ENCODE measurements around the gene TPGS2.
"Not testable (repeated sequence)": the region's sequence is repeated elsewhere in the genome, so short reads cannot be mapped to it uniquely, and the experiment has no call there.

Gene TPGS2

DNA sequence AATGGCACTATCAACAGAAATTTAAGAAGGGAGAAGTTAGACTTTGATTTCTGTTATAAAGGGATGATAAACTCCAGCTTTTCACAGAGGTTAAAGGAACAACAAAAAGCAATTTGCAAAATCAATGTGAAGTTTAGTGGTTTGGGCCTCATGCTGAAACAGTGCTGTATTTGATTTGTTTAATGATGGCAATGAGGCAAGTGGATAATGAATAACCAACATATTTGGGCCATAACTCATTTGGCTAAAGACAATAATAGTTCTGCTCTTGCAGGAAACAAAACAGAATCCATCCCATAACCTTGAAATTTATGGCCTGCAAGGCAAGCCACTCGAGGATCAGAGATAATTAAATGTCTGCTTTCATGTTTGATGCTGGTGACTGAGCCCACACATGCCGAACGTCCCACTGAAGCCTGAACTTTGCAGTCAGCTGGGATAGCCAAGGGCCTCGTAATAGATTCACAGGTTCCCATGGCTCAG lies 56.5 kb downstream of the TPGS2 start:
- DNase-seq, result no peak

DNA sequence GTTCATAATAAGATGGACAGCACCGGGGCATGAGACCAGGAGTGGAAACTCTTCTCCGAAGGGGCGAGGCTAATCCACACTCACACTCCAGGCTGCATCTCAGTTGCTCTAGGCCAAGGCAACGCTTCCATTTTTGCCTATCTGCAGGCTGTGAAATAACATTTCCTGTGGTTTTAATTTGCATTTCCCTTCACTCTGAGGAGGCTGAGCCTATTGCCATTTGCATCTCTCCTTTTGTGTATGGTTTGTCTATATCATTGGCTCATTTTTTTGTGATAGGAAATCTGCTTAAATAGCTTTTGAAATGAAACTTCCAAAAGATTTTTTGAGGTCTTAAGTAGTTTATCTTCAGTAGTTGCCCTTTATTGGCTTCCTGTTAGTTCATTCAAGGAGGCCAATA lies 57.6 kb downstream of the TPGS2 start:
- no peak for DNase-seq

DNA sequence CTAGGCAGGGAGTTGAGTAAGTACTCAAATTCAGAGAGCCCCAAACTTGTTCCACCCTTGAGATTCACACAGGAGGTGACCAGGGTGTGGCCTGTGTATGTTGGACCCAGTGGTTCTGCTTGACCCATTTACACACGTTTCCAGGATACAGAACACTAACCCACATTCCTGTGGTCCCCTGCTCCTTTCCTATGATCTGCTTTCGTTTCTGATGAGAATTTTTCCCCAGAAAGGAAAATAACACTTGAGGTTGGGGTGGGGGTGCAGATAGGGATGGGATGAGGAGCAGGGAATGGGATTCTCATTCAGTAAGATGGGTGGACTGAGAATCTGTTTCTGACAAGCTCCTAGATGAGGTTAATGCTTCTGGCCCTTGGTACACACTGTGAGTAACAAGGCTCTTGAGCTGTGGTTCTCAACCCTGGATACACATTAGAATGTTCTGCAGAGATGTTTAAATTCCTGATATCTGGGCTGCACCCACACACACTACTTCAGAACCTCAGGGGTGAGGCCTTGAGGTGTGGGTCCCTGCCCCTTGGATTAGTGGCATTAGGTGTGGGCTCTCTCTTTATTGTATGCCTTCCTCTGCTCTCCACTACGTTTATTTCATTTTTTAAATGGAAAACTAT lies 58.4 kb downstream of the TPGS2 start:
- DNase-seq, result no peak

DNA sequence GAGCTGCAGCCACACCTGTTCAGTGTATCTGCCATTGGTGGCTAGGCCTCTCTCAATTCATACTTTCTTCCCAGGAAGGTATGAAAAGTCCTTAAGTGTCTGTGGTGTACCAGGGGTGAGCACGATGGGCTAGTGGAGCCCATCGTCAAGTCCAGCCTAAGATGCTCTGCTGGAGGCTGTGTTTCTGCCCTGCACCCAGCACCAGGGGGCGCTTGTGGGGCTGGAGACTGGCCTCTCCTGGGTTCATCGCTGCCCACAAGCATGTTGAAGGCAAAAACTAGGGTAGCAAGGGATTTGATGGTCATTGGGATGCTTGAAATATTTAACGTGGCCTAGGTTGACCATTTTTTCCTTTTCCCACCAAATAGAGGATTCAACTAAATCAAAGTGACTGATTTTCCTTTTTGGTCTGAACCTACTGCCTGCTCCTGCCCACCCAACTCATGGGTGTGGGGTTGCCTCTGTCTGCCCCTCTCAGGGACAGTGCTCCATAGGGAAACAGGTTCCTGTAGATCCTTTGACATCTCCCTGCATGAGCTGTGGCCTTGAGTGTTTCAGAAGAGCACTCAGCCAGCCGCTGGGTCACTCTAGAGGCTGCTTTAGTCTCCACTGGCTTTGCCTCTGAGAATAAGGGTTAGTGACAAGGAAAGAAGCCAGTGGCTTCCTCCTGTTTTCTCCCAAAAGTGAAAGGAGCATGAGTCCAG lies 59.0 kb downstream of the TPGS2 start:
- no peak for DNase-seq

DNA sequence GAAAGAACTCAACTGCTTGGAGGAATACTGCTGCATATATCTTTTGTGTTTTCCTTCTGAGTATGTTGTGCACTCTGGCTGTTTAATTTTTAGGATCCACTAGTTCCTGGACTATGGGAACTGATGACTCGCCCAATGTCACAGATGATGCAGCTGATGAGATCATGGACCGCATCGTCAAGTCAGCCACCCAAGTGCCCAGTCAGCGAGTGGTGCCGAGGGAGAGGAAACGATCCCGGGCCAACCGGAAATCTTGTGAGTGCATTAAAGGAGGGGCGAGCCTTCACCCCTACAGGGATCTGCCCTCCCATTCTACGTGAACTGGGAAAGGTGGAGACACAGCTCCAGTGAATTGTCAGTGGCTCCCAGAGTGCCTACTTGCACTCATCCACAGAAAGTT lies 59.6 kb downstream of the TPGS2 start:
- DNase-seq, result no peak

DNA sequence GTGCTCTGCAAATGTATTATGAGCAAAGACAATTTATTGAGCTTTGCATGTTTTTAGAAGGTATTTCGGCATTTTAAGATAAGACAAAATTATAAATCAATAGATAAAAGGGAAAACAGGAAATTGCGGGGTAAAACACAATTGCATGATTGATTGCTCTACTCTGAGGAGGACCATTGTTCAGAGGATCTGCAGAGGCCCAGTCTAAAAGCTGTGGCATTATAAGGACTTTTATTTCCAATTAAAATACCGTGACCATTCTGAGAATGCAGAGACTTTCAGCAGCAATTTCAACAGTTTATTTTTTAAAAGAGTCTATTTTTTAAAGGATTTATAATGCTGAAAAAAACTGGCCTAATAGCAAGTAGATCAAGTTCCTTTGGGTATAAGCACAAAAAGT lies 62.0 kb downstream of the TPGS2 start:
- no peak for DNase-seq

DNA sequence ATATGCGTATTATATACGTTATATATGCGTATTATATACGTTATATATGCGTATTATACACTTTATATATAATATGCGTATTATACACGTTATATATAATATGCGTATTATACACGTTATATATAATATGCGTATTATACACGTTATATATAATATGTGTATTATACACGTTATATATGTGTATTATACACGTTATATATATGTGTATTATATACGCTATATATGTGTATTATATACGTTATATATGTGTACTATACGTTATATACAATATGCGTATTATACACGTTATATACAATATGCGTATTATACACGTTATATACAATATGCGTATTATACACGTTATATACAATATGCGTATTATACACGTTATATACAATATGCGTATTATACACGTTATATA lies 65.8 kb downstream of the TPGS2 start:
- not testable (repeated sequence) for DNase-seq

DNA sequence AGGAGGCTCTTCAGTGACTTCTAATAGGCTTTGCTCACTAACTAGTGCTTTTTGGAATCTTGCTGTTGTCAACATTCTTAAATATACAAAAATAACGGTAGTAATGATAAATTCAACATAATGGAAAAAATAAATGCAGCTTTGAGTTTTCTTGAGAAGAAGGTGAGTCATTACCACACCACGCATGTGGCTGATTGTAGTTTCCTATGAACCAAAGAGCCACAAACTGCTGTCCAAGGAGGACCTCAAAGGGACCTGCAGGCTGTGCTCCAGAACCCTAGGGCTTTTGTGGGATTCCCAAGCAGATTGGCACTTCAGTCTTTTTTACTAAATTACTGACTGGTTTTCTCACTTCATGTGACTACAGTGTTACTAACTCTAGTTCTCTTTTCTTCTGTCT lies 66.7 kb downstream of the TPGS2 start:
- no peak for DNase-seq

DNA sequence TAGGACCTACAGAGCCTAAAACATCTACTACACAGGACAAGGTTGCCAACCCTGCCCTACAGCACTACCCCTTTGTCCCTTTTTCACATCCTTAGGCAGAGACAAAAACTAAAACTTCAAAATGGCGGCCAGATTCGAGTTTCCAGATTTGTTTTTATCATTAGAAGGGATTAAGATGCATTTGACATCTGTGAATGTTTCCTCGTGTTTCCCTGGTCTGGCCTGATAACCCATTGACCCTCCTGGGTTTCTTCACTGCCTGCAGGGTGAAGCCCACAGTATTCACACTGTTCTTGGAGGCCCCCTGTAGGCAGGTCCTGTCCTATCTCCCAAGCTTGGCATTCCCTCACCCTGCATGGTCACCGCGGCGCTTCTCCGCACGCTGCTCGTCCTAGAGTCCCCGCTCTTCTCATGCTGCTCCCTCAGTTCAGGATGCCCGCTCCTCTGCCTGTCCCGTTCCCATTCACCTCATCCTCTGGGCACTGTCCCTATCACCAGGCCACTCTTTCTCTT lies 67.6 kb downstream of the TPGS2 start:
- no peak for DNase-seq

DNA sequence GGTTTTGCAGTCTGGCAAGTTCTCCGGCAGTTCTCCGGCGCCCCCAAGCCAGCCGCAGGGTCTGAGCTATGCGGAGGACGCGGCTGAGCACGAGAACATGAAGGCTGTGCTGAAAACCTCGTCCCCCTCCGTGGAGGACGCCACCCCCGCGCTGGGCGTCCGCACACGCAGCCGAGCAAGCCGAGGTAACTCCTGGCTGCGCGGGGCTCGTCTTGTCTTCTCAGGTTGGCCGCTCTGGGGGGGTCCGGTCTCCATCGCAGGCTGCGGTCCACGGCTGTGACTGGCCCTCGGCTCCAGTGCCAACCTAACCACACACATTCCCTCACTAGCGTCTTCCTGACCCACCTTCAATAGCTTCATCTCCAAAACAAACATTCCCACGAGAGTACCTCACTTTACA lies 68.2 kb downstream of the TPGS2 start:
- DNase-seq, result no peak

DNA sequence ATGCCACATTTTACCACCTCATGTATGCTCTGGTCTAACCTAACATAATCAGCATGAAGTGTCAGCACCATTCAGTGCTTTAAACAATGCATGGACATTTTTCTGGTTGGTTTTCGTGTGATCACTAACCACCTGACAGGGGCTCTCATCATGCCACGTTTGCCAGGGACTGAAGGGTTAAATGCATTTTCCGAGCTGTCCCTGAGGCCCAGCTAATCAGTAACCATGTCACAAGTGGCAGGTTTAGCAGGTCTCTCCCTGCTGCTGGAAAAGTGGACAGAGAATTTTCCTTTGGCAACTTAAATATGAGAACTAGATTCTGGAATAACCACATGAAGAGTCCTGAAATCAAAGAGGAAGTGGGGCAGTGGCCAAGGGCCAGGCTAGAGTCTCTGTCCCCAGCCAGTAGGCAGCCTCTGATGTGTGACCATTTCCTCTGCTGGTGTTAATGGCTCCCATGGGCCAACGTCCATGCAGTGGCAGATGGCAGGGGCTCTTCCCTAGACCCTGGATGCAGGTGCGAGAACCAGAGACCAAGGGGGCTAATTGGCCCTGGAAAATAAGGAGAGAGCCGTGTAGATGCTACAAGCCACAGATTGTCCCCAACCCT lies 69.5 kb downstream of the TPGS2 start:
- DNase-seq, result no peak

DNA sequence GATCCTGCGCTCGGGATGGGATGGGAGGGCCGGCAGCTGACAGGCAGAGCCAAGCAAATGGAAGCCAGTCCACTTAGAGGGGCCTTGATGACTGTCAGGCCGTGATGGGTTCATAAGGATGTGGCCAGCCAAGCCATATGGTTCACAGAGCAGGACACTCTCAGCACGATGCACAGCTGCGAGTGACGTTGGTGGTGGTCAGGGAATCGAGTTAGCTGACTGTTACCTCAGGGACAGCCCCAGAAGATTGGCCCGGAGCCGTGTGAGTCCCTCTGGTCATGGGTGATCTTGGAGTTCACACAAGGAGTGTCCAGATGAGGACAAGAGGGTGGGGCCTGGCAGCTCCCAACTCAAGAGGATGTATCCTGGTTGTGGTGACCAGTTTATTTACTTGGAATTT lies 70.2 kb downstream of the TPGS2 start:
- DNase-seq, result no peak

DNA sequence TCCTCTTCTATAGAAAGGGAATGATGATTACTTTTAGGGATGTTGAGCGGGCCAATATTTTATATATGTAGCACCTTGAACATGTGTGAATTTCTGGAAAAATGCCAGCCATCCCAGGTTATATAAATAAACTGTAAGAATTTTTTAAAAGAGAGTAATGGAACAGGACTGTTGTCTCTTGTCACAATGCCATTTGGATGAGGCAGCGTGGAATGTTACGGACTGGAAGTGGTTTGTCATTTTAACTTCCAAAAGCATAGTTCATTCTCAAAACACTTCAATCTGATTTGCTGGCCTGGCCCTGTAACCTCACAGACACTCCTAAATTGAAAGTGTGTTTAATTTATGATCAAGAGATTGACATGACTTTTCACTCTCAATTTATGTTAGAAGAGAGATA lies 70.8 kb downstream of the TPGS2 start:
- no peak for DNase-seq

DNA sequence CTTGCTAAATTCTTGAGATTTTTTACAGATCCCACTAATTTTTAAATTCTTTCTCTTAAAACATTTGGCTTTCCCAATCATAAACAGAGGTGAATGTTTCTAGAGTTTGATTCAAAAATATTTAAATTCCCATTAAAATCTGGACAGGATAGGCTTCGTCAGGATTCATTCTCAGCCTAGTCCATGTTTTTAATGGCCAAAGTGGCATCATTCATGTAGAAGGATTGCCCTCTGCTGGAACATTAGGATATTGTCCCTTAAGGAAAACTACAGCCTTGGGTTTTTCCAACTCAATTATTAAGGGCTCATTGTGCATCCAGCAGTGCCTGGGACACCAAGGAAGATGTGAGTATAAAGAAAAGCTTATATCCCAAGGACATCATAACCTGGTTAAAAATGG lies 71.7 kb downstream of the TPGS2 start:
- no peak for DNase-seq

DNA sequence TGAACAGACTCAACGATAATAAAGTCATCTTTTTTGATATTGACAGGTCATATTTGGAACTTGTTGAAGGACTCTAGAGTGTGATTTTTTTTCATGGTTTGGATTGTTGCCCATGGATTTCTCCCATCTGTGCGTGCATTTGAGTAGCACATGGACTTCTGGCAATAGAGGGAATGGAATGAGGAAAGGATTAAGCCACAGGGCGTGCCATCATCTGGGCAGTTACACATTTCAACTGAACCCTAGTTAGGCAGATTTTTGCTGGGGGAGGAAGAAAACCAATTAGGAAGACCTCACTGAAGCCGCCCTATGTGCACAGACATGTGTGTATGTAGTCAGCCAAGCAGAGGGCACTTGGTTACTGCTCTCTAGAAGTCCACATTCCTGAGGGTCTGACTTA lies 72.6 kb downstream of the TPGS2 start:
- no peak for DNase-seq

DNA sequence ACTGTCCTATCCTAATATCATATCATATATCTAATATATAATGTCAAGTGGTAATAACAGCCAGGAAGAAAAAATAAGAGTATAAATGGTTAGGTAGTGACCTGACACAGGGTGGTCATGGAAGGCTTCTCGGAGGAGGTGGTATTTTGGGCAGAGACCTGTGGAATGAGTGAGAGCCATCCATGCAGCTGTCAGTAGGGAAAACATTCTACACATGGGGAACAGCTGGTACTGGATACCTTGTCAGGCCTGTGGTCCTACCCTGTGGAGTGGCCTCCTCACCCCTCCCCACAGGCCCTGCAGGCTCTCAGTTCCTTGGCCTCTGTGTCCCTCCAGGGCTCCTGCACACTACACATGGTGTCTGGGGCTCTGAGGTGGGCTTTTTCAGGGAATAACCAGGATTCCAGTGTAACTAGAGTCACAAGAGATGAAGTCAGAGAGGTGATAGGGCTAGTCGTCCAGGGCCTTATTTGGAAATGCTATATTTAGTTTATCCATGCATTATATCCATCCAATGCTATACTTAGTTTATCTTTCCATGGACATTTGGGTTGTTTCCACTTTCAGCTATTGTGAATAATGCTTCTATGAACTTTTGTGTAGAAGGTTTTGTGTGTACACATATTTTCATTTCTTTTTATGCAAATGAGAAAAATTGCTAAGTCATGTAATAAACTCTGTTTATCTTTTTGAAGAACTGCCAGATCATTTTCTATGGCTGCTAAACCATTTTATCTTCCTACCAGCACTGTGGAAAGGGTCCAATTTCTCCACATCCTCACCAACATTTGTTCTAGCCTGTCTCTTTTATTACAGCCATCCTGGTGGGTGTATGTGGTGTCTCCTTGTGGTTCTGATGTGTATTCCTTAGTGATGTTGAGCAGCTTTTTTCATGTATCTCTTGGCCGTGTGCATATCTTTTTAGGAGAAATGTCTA lies 75.6 kb downstream of the TPGS2 start:
- DNase-seq, result no peak

DNA sequence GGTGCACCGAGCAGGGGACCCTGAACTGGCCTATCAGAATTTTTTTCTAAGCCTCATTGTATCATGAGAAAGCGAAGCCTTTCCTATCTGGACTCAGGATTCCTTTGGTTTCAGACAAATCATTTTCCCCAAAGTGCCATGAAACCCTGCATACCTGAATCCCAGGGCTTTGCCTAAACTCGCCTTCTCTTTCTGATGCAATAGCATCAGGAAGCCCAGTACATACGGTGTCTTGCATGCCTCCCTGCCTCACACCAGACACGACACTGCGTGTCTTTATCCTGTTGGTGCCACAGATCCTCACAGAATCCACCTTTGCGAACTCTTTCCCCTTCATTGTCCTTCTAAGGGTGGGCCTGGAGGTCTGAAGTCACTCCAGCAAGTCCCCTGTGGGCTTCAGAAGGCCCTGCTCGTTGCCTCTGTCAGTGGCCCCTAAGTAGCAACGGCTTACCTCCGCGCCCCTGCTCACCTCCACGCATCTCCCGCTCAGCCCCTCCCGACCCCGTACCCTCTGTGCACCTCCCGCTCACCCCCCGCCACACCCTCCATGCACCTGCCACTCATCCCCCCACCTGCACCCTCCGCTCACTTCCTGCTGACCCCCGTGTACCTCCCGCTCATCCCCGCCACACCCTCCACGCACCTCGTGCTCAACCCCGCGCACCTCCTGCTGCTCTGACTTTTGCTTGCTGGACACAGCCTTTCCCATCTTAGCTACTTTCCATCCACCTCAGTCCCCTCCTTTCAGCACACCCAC lies 83.4 kb downstream of the TPGS2 start:
- no peak for DNase-seq

DNA sequence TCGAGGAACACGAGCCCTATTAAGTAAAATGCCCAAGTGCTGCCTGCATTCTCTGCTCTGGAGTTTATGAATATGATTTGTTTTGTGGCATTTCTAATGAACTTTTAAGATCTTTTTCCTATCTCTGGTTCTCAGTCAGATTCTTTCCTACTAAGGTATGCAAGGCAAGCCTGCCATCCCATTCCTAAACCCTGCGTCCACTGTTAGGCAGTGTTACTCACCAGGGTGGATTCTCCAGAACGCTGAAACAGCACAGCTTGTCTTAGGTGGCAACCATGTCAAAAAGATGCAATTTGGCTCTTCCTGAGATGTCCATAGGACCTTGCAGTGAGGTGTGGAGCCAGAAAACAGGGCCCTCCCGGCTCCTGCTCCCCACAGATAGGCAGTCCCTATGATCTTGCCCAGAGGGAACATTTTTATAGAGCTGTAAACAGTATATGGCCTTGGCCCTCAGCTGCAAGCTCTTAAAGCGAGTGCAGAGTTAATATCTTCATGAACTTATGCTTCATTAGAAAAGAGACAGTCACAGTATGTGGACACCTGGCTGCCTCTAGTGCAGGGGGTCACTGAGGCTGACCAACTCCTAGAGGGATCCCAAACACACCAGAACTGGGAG lies 84.4 kb downstream of the TPGS2 start:
- no peak for DNase-seq

Measured in stimulated activated naive CD4-positive, alpha-beta T cell (primary cell).